Cardiac muscle cell (in vitro differentiated cells and primary cell): ENCODE data around the gene LRIT3. TPM values are rescaled to one million over a fixed set of nuclear protein-coding genes. Genes with fewer than 3 reads are reported as not detected.

Experiments used
- DNase-seq, 2 donors: peaks; one replicate each; pipeline versions ENCODE4 v3.0.0 to v3.0.0-alpha.2; 2010 to 2017; ENCODE audit warnings: low read depth in 1 of 2, low spot score in 1 of 2
- H3K27ac ChIP-seq: fragments of 200-600 bp; sonication (generic); 2 replicates; pipeline ENCODE4 v1.5.1; 2016
- H3K27me3 ChIP-seq: fragments of 200-600 bp; sonication (generic); 2 replicates; pipeline ENCODE4 v1.6.0; 2016; ENCODE audit warnings: control low read depth
- H3K36me3 ChIP-seq: fragments of 200-600 bp; sonication (generic); 2 replicates; pipeline ENCODE4 v1.5.1; 2016; ENCODE audit warnings: control low read depth
- H3K4me1 ChIP-seq: fragments of 200-600 bp; sonication (generic); 2 replicates; pipeline ENCODE4 v1.8.1; 2017; ENCODE audit warnings: low read depth, mild to moderate bottlenecking, mixed run types
- H3K4me3 ChIP-seq: fragments of 200-600 bp; sonication (generic); 2 replicates; pipeline ENCODE4 v1.5.1; 2016; ENCODE audit warnings: mild to moderate bottlenecking
- H3K9me3 ChIP-seq: fragments of 200-600 bp; sonication (generic); 2 replicates; pipeline ENCODE4 v1.5.1; 2017; ENCODE audit warnings: low read depth, mild to moderate bottlenecking, control low read depth
- CTCF ChIP-seq: IDR thresholded peaks from 2 replicates; pipeline ENCODE4 v1.5.1; 2012; ENCODE audit warnings: low read depth, mild to moderate bottlenecking, low read length
- polyA plus RNA-seq: library from polyadenylated mRNA; unstranded; fragments of >200 nt; fragmentation: Nextera tagmentation; extraction: Ambion mirVana; gene quantifications from 2 replicates; pipeline ENCODE4 v1.2.1, GENCODE V29; 2016
- total RNA-seq: library from RNA; depleted of rRNA; stranded (reverse); fragments of >200 nt; gene quantifications from 2 replicates; pipeline ENCODE4 v1.2.3, GENCODE V29; 2016

Gene LRIT3
- total and polyA plus RNA-seq, 2 experiments from 2014 or later = 0.12 to 0.15 TPM

DNA sequence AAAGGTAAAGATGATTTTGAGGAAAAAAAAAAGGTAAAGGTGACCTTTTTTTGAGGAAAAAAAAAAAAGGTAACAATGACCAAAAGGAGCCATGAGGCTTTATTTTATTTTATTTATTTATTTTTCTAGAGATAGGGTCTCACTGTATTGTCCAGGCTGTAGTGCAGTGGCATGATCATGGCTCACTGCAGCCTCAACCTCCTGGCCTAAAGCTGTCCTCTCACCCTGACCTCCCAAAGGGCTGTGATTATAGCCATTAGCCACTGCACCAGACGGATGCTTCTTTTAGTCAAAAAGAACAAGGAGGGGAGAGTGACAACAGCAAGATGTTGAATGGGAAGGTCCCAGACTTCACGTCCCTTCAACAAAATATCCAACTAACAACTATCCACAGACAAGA, 30.4 kb downstream of the LRIT3 start:
- Histone ChIP-seq H3K4me3 (no peak overlapping the region), H3K27ac (no peak overlapping the region), H3K4me1 (peaks cover 11% of the 10 kb centered on the region), H3K27me3 (no peaks in the 10 kb centered on the region), H3K36me3 (no peaks in the 10 kb centered on the region), H3K9me3 (no peaks in the 10 kb centered on the region)
- no peak for TF ChIP-seq CTCF
- DNase-seq = no peak

DNA sequence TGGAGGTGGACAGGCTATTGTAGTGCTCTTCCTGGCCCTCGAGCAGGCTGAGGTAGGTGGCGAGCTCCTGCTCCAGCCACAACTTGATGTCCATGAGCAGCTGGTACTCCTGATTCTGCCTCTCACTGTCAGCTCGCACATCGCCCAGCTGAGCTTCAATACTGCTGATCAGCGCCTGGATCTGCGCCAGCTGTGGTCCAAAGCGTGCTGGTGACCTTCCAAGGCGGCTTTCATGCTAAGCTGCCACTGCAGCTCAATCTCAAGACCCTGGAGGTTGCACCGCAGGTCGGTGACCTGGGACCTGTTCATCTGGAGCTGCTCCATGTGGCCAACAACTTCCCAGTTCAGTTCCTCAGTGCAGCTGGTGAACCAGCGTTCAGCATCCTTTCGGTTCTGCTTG, 31.2 kb downstream of the LRIT3 start:
- Histone ChIP-seq H3K27ac (no peak overlapping the region), H3K27me3 (no peaks in the 10 kb centered on the region), H3K4me3 (no peak overlapping the region), H3K9me3 (no peaks in the 10 kb centered on the region), H3K4me1 (peaks cover 11% of the 10 kb centered on the region), H3K36me3 (no peaks in the 10 kb centered on the region)
- DNase-seq = no peak
- no peak for TF ChIP-seq CTCF

- no peaks in the 10 kb centered on the region for H3K9me3 ChIP-seq
- TF ChIP-seq CTCF = no peak
- H3K4me3 ChIP-seq = no peak overlapping the region
- H3K27ac ChIP-seq = no peak overlapping the region
- H3K4me1 ChIP-seq = peaks cover 11% of the 10 kb centered on the region
- H3K27me3 ChIP-seq = no peaks in the 10 kb centered on the region
- no peaks in the 10 kb centered on the region for H3K36me3 ChIP-seq
- DNase-seq = no peak
Measured at GRCh38 chr4:109879636-109880314, 31.9 kb downstream of the LRIT3 start.

- Histone ChIP-seq H3K27me3 (no peaks in the 10 kb centered on the region), H3K4me1 (no peaks in the 10 kb centered on the region), H3K27ac (no peak overlapping the region), H3K36me3 (no peaks in the 10 kb centered on the region), H3K9me3 (no peaks in the 10 kb centered on the region), H3K4me3 (no peak overlapping the region)
- no peak for DNase-seq
- no peak for TF ChIP-seq CTCF
Measured at GRCh38 chr4:109886303-109886702, 38.4 kb downstream of the LRIT3 start.

DNA sequence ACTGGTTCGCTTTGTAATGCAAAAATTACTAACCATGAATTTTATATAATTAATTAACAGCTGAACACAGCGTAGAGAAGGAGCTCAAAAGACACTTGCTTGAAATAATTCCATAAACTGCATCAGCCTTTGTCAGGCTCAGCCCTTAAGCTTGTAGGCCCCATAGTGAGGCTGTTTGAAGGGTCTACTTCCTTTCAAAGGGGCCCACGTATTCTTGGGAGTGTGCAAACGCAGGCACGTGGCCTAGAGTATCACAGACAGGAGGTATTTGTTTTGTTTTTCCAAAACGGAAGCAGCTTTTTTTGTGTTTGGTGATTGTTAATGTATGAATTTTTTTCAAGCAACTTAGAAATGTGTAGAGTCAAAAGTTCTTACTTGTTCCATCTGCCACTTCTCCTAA, 39.2 kb downstream of the LRIT3 start:
- no peak for DNase-seq
- H3K4me3 ChIP-seq = no peak overlapping the region
- H3K9me3 ChIP-seq = no peaks in the 10 kb centered on the region
- H3K4me1 ChIP-seq = no peaks in the 10 kb centered on the region
- no peak for TF ChIP-seq CTCF
- H3K27ac ChIP-seq = no peak overlapping the region
- H3K36me3 ChIP-seq = no peaks in the 10 kb centered on the region
- H3K27me3 ChIP-seq = no peaks in the 10 kb centered on the region
